MG63 (cell line): ENCODE results near the gene KRTAP10-5. TPM values are rescaled to one million over a fixed set of nuclear protein-coding genes. Genes with fewer than 3 reads are reported as not detected.
"Not testable (repeated sequence)": the region's sequence is repeated elsewhere in the genome, so short reads cannot be mapped to it uniquely, and the experiment has no call there.

Experiments used
- DNase-seq: peaks from one replicate; pipeline ENCODE4 v3.0.0-alpha.2; 2020
- H3K27me3 ChIP-seq: fragments of 250-450 bp; sonication (Bioruptor Pico); 2 replicates; pipeline ENCODE4 v1.5.1; 2020; ENCODE audit warnings: mild to moderate bottlenecking, moderate library complexity
- H3K36me3 ChIP-seq: fragments of 250-450 bp; sonication (Bioruptor Pico); 2 replicates; pipeline ENCODE4 v1.5.1; 2020; ENCODE audit warnings: mild to moderate bottlenecking, moderate library complexity
- H3K4me3 ChIP-seq: fragments of 250-450 bp; sonication (Bioruptor Pico); 2 replicates; pipeline ENCODE4 v1.5.1; 2020; ENCODE audit warnings: mild to moderate bottlenecking, moderate library complexity
- H3K9me3 ChIP-seq: fragments of 250-450 bp; sonication (Bioruptor Pico); 2 replicates; pipeline ENCODE4 v1.5.1; 2020; ENCODE audit warnings: mild to moderate bottlenecking, moderate library complexity
- total RNA-seq: library from RNA; depleted of rRNA; stranded (reverse); fragments of >200 nt; shearing (Covaris generic); gene quantifications from 2 replicates; pipeline ENCODE4 v1.2.3, GENCODE V29; 2014; ENCODE audit warnings: low replicate concordance

The KRTAP10-5 gene
- total RNA-seq, 1 experiment from 2014 or later: not detected

DNA sequence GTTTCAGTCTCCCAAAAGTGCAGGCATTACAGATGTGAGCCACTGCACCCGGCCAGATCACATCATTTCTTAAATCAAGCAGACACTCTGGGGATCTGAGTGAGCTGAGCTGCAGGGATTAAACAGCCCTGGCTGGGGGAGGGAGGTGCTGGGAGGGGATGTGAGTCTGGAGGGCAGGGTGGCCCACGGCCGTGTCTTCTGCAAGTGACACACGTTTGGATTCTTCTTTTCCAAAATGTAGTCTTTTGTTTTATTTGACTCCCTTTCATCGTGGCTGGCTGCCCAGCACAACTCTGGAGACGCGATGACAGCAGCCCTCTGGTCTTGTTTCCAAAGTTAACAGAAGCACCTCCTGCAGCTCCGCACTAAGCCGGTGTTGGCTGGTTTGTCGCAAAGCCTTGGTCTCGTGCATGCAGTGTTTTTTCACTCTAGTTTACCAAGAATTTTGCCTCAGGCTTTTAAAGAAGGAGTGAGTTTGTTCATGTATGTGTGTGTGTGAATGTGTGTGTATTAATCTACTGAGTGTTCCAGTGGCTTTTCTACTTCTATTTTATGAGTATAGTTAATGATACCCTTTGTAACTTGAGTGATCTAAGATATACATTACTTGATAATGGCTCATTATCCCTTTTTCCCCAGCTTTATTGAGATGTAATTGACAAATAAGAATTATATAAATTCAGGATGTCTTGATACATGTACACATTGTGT, 2.8 kb upstream of the KRTAP10-5 start:
- H3K4me3 ChIP-seq: no peak overlapping the region
- DNase-seq: peak; percentile 74
- H3K36me3 ChIP-seq: no peaks in the 10 kb centered on the region
- peaks cover 17% of the 10 kb centered on the region for H3K9me3 ChIP-seq
- peaks cover 28% of the 10 kb centered on the region for H3K27me3 ChIP-seq

DNA sequence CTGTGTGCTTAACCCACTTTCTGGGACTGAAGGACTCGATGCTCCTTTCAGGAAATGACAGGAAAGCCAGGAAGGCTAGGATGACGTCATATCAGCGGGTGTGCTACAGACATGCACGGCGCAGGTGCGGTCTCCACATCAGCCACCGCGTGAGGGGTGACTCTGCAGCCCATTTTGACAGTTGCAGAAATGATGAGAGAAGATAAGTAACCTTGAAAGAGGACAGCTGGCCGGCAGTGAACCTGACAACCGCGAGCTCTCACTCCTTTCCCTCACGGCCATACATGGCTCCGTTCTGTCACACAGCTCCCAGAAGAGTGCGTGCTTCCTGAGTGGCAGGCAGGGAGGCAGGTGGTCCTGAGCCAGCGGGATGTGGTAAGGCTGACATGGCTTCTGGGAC, 1.7 kb upstream of the KRTAP10-5 start:
- H3K27me3 ChIP-seq: peaks cover 28% of the 10 kb centered on the region
- no peak for DNase-seq

DNA sequence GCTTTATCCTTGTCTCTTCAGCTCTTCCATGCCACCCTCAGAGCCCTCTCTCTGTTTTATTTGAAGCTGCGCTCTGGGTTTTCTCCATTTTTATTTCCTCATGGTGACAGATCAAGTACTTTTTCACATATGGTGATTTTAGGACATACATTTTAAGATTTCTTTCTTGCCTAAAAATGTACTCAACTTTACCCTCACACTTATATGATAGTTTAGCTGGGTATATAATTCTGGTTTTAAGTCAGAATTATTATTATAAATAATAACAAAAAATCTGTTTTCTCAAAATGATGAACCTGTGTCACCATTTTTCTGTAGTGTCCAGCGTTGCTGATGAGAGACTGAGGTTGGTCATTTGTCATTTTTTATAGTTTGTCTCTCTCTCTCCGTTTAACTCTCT, 754 bp upstream of the KRTAP10-5 start:
- H3K4me3 ChIP-seq: no peak overlapping the region
- peaks cover 28% of the 10 kb centered on the region for H3K9me3 ChIP-seq
- peaks cover 25% of the 10 kb centered on the region for H3K27me3 ChIP-seq
- no peaks in the 10 kb centered on the region for H3K36me3 ChIP-seq
- DNase-seq: no peak

More for the DNA sequence above, 1.7 kb upstream of the KRTAP10-5 start:
- peaks cover 24% of the 10 kb centered on the region for H3K9me3 ChIP-seq
- no peaks in the 10 kb centered on the region for H3K36me3 ChIP-seq
- no peak overlapping the region for H3K4me3 ChIP-seq

DNA sequence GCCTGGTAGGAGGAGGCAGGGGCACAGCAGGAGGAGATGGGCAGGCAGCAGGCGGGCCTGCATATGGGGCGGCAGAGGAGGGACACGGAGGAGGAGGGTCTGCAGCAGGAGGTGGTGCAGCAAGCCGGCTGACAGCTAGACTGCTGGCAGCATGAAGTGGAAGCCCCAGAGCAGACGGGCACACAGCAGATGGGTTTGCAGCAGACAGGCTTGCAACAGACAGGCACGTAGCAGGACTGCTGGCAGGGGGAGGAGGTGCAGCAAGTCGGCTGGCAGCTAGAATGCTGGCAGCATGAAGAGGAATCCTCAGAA, 615 bp downstream of the KRTAP10-5 start:
- no peak for DNase-seq
- H3K4me3 ChIP-seq: no peak overlapping the region
- H3K36me3 ChIP-seq: no peaks in the 10 kb centered on the region
- peaks cover 11% of the 10 kb centered on the region for H3K27me3 ChIP-seq
- peaks cover 30% of the 10 kb centered on the region for H3K9me3 ChIP-seq

DNA sequence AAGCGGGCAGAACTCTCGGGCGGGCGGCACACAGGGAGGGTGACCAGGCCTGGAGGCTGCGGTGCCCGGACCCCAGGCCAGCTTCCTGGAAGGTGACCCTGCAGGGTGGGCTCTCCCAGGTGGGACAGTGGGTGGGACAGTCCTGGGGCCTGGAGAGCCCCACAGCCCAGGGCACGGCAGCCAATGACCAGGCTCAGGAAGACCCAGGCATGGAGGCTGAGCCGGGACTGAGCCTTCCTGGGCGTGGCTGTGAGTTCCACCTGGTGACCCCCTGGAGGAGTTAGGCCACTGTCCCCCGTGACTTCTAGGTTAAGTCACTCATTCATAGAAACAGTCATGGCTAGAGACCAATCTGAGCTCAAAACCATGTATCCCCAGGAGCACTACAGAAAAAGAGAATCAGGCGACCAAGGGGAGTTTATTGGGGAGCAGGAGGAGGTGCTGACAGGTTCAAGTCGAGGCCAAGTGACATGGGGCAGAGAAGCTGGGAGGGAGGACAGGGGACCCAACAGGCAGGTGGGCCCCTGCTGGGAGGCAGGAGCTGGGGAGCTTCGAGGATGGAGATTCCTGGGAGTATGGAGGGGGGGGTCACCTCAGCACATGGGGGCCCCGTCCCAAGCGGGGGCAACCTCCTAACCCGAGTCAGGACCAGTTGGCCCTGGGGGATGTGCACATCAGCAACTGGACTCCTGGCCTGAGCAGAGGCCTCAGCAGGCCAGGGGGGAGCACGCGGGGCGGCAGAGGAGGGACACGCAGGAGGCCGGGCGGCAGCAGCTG, 1.2 kb downstream of the KRTAP10-5 start:
- no peak overlapping the region for H3K4me3 ChIP-seq
- H3K27me3 ChIP-seq: peaks cover 7% of the 10 kb centered on the region
- no peaks in the 10 kb centered on the region for H3K36me3 ChIP-seq
- no peak for DNase-seq
- H3K9me3 ChIP-seq: peaks cover 30% of the 10 kb centered on the region

DNA sequence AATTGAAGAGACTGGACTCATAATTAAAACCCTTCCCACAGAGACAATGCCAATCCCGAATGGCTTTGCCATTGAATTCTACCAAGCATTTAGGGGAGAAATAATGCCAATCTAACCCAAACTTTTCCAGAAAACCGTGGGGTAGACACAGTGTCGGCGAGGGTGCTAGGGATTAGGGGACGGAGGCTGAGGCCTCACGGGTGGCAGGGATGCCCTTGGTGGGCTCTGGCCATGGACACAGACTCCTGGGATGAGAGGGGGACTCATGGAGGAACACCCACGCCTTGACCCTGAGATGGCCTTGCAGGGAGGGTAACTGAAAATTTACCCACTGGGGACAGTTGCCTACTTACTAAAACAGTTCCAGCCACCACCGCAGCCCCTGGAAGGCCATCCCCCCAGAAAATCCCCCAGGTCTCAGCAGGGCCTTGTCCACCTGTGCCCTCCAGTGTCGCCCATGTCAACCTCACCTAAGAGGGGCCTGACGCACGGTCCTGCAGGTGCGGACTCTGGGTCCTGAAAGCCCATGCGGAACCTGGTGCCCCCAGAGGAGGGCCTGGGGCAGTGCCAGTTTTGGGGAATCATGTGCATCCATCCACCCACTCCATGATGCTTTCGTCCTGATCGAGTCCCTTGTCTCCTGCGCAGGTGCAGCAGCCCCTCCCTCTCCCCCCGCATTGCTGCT, 1.9 kb downstream of the KRTAP10-5 start:
- no peak for DNase-seq
- no peak overlapping the region for H3K4me3 ChIP-seq

DNA sequence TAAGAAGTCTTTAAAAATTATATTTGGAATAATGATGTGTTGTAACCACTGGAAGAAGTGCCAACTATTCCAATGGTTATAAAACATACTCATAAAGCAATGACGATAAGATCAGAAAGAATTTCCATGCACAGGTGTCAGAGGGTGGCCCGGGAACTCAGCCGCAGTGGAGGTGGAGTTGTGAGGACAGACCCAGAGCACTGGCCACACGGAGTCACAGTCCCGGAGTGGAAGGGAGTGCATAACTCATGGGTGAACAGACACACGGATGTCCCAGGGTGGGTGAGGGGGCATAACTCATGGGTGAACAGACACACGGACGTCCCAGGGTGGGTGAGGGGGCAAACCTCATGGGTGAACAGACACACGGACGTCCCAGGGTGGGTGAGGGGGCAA, 4.4 kb downstream of the KRTAP10-5 start:
- H3K36me3 ChIP-seq: no peaks in the 10 kb centered on the region
- DNase-seq: no peak
- H3K9me3 ChIP-seq: peaks cover 25% of the 10 kb centered on the region
- no peak overlapping the region for H3K4me3 ChIP-seq
- H3K27me3 ChIP-seq: no peaks in the 10 kb centered on the region

More for the DNA sequence above, 1.9 kb downstream of the KRTAP10-5 start:
- Histone ChIP-seq H3K9me3 (peaks cover 30% of the 10 kb centered on the region), H3K27me3 (no peaks in the 10 kb centered on the region), H3K36me3 (no peaks in the 10 kb centered on the region)

DNA sequence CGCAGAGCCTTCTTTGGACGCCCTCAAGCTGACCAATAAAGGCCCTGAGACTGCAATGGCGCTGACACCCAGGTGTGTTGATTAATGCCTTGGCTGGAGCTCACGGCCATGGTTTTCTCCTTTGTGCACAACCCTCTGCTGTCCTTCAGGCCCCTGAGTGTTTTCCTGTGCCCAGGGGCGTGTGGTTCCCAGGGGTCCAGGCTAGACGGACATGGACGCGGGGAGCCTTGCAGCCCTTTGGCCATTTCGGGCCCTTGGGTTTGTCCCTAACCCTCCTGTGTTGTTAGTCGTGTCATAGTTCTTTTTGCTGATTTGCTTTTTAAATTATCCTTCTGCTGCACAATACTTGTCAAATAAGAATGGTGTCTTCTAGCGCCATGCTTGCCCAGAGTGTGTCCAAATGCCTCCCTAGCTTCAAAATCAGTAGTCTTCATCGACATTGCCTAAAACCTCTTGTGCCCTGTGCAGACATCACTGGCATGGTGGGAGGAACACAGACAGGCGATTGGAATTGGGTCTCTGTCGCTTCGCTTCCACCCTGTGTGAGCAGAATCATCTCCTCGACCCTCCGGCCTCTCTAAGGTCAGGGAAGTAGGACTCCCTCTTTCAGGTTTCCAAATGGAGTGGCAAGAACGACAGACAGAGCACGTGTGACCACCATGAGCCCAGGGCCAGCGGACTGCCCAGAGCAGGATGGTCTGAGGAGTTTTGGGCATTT, 4.9 kb downstream of the KRTAP10-5 start:
- no peak overlapping the region for H3K4me3 ChIP-seq
- DNase-seq: no peak
- H3K27me3 ChIP-seq: no peaks in the 10 kb centered on the region
- no peaks in the 10 kb centered on the region for H3K36me3 ChIP-seq
- H3K9me3 ChIP-seq: peaks cover 28% of the 10 kb centered on the region

DNA sequence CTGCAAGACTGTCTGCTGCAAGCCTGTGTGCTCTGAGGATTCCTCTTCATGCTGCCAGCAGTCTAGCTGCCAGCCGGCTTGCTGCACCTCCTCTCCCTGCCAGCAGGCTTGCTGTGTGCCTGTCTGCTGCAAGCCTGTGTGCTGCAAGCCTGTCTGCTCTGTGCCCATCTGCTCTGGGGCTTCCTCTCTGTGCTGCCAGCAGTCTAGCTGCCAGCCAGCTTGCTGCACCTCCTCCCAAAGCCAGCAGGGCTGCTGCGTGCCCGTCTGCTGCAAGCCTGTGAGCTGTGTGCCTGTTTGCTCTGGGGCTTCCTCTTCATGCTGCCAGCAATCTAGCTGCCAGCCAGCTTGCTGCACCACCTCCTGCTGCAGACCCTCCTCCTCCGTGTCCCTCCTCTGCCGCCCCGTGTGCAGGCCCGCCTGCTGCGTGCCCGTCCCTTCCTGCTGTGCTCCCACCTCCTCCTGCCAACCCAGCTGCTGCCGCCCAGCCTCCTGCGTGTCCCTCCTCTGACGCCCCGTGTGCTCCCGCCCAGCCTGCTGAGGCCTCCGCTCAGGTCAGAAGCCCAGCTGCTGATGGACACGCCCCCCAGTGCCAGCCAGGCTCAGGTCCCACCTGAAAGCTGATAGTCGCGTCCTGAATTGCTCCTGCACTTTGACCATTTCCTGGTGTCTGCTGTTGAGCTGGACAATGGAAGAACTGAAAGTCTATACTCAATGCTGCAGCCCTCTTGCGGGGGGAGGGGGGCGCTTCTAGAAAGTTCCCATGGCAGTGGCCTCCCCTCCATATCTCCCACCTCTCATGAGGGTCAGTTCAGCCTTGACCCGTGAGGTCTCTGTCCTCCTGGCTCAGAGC, 5.7 kb downstream of the KRTAP10-5 start:
- no peaks in the 10 kb centered on the region for H3K27me3 ChIP-seq
- no peaks in the 10 kb centered on the region for H3K36me3 ChIP-seq
- H3K4me3 ChIP-seq: no peak overlapping the region
- H3K9me3 ChIP-seq: peaks cover 28% of the 10 kb centered on the region
- DNase-seq: peak; percentile 54

DNA sequence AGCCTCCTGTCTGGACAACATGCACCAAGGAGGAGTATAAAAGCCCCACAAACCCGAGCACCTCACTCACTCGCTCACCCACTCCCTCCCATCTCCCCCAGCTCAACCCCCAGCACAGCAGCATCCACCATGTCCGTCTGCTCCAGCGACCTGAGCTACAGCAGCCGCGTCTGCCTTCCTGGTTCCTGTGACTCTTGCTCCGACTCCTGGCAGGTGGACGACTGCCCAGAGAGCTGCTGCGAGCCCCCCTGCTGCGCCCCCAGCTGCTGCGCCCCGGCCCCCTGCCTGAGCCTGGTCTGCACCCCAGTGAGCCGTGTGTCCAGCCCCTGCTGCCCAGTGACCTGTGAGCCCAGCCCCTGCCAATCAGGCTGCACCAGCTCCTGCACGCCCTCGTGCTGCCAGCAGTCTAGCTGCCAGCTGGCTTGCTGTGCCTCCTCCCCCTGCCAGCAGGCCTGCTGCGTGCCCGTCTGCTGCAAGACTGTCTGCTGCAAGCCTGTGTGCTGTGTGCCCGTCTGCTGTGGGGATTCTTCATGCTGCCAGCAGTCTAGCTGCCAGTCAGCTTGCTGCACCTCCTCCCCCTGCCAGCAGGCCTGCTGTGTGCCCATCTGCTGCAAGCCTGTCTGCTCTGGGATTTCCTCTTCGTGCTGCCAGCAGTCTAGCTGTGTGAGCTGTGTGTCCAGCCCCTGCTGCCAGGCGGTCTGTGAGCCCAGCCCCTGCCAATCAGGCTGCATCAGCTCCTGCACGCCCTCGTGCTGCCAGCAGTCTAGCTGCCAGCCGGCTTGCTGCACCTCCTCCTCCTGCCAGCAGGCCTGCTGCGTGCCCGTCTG, 6.6 kb downstream of the KRTAP10-5 start, which contains the start of gene KRTAP10-4:
TSS of gene KRTAP10-4 (plus strand) at position 100 of the 827 bp plus-strand sequence. CDS start at position 130, 30 bp downstream.
- peaks cover 28% of the 10 kb centered on the region for H3K9me3 ChIP-seq
- not testable (repeated sequence) for H3K4me3 ChIP-seq, H3K36me3 ChIP-seq, H3K27me3 ChIP-seq
- DNase-seq: peak; percentile 50

DNA sequence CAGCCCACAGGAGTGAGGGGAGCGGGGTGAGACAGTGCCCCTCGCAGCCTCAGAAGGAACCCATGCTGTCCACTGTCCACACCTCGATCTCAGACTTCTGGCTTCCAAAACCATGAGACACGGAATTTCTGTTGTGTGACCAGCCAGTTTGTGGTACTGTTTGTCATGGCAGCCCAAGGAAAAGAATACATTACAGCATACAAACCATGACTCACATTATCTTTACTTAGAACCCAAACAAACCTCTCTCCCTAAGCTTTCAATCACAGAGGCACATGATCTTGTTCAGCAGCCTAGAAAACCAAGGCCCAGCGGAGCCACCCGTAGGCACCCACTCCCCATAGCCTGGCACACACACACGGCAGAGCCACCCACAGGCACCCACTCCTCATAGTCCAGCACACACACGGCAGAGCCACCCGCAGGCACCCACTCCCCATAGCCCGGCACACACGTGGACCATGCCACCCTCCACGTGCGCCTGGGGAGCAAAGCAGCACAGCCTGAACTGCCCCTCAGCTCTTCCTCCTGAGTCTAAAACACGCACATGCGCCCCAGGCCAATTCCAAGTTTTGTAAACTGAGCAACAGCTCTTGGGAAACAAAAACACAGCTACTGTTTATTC, 7.3 kb downstream of the KRTAP10-5 start:
- H3K36me3 ChIP-seq: no peaks in the 10 kb centered on the region
- H3K4me3 ChIP-seq: no peak overlapping the region
- H3K9me3 ChIP-seq: peaks cover 25% of the 10 kb centered on the region
- no peak for DNase-seq
- H3K27me3 ChIP-seq: no peaks in the 10 kb centered on the region

DNA sequence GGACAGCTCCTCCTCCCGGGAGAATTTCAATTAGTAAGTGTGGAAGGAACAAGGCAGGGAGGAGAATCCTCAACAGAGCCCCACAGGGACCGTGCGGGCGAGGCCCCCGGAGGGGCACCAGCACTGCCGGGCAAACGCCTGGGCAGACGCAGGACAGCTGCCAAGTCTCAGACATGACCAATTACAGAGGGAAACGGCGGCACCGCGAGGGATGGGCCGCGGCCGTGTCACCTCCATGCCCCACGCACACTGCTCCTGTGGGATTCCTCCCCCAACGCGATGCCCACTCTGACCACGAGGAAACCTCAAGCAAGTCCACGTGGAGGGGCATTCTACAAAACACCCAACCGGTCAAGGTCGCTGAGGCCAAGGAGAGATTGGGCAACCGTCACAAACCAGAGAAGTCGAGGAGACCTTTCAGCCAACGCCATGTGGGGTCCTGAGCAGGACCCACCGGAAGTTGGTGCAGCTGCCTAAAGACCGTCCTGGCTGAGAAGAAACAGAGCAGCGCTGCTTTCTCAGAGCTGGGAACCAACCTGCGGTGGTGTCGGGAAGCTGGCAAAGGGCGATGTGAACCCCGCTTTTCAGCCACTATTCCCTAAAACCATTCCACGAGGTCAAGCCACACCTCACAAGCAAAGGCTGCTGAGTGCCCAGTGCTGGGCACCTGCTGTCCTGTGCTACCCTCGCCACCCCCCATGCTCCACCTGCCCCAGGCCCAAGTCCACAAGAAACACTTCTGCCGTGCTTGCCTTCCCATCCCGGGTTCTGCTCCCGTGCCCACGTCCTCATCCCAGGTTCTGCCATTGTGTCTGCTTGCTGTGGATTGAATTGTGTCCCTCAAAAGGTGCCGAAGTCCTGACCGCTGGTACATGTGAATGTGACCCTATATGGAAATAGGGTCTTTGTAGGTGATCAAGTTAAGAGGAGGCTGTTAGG, 8.3 kb downstream of the KRTAP10-5 start:
- Histone ChIP-seq H3K27me3 (no peaks in the 10 kb centered on the region; the same call in 1 of the 2 replicates), H3K9me3 (peaks cover 20% of the 10 kb centered on the region), H3K36me3 (no peaks in the 10 kb centered on the region), H3K4me3 (no peak overlapping the region)
- DNase-seq: no peak

- Histone ChIP-seq H3K36me3 (no peaks in the 10 kb centered on the region), H3K27me3 (no peaks in the 10 kb centered on the region; the same call in 1 of the 2 replicates), H3K4me3 (no peak overlapping the region), H3K9me3 (peaks cover 15% of the 10 kb centered on the region)
- no peak for DNase-seq
These were observed 9.1 kb downstream of the KRTAP10-5 start for GRCh38 chr21:44571296-44571695.
